Measurements from ENCODE around the gene PDZD8. TPM values are rescaled to one million over a fixed set of nuclear protein-coding genes. Genes with fewer than 3 reads are reported as not detected.

Gene PDZD8
- total RNA-seq, 1 donor from 2014 or later = 31.8 TPM

DNA sequence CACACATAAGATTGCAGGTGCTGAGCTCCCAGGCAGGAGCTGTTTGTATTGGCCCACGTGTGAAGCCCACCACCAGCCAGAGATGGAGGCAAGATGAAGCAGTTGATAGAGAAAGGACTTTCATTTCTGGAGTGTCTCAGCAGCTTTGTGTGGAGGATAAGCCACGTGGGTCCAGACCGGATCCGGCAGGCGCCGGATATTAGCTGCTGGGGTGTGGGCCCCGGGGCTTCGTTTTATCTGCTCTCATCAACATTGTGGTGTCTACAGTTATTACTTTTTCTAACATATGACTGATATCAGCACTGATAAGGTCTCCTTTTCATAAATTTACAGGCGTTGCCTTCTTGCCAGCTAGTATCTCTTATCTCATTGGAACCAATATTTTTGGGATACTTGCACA lies 108.8 kb downstream of the PDZD8 start:
- H3K36me3 Mint-ChIP-seq (ENCODE audit: low read depth) = peaks cover 3% of the 10 kb centered on the region
- no peak for DNase-seq (ENCODE audit: low read depth, low spot score)
- no peak overlapping the region for H3K4me3 Mint-ChIP-seq
- no peak overlapping the region for H3K27ac Mint-ChIP-seq (ENCODE audit: unreplicated experiment)
- peaks cover 3% of the 10 kb centered on the region for H3K27me3 Mint-ChIP-seq (ENCODE audit: low read depth)
- no peaks in the 10 kb centered on the region for H3K9me3 Mint-ChIP-seq
- TF ChIP-seq CTCF (conservative IDR thresholded peaks at IDR 0.05) = no peak
- H3K4me1 Mint-ChIP-seq = no peaks in the 10 kb centered on the region

GRCh38 chr10:117264782-117265181 lies 110.5 kb downstream of the PDZD8 start:
- DNase-seq (ENCODE audit: low read depth, low spot score) = no peak
- Mint-ChIP-seq H3K9me3 (no peaks in the 10 kb centered on the region), H3K36me3 (ENCODE audit: low read depth) (peaks cover 3% of the 10 kb centered on the region), H3K27me3 (ENCODE audit: low read depth) (peaks cover 18% of the 10 kb centered on the region), H3K27ac (ENCODE audit: unreplicated experiment) (no peak overlapping the region), H3K4me1 (peaks cover 9% of the 10 kb centered on the region), H3K4me3 (no peak overlapping the region)
- no peak for TF ChIP-seq CTCF (conservative IDR thresholded peaks at IDR 0.05)

DNA sequence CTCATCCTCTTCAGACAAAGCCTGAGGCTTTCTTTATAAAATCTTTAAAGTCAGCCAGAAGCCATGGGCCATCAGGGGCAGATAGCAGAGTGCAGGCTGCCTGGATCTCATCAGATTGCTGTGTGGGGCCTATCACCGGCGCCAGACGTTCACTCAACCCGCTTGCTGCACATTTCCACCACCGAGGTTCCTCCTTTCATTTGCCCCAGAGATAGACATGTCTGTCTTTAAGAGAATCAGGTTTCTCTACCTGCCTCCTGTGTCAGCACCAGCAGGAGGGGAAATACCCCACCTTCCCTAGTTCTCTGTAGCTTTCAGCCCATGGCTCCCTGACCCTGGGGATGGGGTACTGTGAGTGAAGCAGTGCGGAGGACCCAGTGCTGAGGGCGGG lies 112.3 kb downstream of the PDZD8 start:
- no peak for TF ChIP-seq CTCF (conservative IDR thresholded peaks at IDR 0.05)
- Mint-ChIP-seq H3K9me3 (no peaks in the 10 kb centered on the region), H3K27me3 (ENCODE audit: low read depth) (peaks cover 23% of the 10 kb centered on the region), H3K27ac (ENCODE audit: unreplicated experiment) (no peak overlapping the region), H3K4me1 (peaks cover 25% of the 10 kb centered on the region), H3K36me3 (ENCODE audit: low read depth) (no peaks in the 10 kb centered on the region), H3K4me3 (no peak overlapping the region)
- DNase-seq (ENCODE audit: low read depth, low spot score) = no peak

- Mint-ChIP-seq H3K4me1 (peaks cover 30% of the 10 kb centered on the region), H3K9me3 (no peaks in the 10 kb centered on the region), H3K27me3 (ENCODE audit: low read depth) (peaks cover 28% of the 10 kb centered on the region), H3K4me3 (no peak overlapping the region), H3K27ac (ENCODE audit: unreplicated experiment) (no peak overlapping the region), H3K36me3 (ENCODE audit: low read depth) (no peaks in the 10 kb centered on the region)
- TF ChIP-seq CTCF (conservative IDR thresholded peaks at IDR 0.05) = no peak
- DNase-seq (ENCODE audit: low read depth, low spot score) = no peak
Measured at GRCh38 chr10:117262291-117262902, 112.8 kb downstream of the PDZD8 start.

DNA sequence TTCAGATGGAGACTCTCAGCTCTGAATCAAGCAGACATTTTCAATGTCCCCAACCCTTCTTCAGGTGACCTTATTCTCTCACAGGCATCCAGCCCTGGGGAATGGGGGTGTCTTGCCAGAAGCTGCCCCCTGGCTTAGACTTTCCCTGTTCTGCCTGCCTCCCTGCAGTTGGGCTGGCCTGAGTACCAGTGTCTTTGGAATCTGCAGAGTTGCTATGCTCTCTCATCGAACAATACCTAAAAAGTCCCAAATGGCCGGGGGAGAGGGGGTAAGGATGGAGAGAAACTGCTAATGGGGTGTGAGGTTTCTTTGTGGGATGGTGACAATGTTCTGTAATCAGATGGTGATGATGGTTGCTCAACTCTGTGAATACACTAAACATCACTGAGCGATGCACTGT lies 113.7 kb downstream of the PDZD8 start:
- peaks cover 28% of the 10 kb centered on the region for H3K27me3 Mint-ChIP-seq (ENCODE audit: low read depth)
- H3K4me1 Mint-ChIP-seq = peaks cover 31% of the 10 kb centered on the region
- no peak for DNase-seq (ENCODE audit: low read depth, low spot score)
- H3K9me3 Mint-ChIP-seq = no peaks in the 10 kb centered on the region
- H3K4me3 Mint-ChIP-seq = no peak overlapping the region
- no peaks in the 10 kb centered on the region for H3K36me3 Mint-ChIP-seq (ENCODE audit: low read depth)
- no peak for TF ChIP-seq CTCF (conservative IDR thresholded peaks at IDR 0.05)
- peak overlapping the region; percentile 5 for H3K27ac Mint-ChIP-seq (ENCODE audit: unreplicated experiment)

All from neural crest cell (in vitro differentiated cells).